Ovary (tissue), 3 donors: ENCODE results near the gene BTRC.

Experiments
- CTCF ChIP-seq, 3 donors: fragments of 450-650 bp in 2 of 3; fragments of 200-600 bp in 1 of 3; IDR thresholded peaks; one replicate each; pipeline versions ENCODE4 v1.5.1 to v1.8.0; 2016 to 2022; ENCODE audit warnings: antibody characterized with exemption in 3 of 3, mild to moderate bottlenecking in 1 of 3
- POLR2A ChIP-seq: fragments of 450-650 bp; IDR thresholded peaks from one replicate; pipeline ENCODE4 v1.6.1; 2017; ENCODE audit warnings: antibody characterized with exemption, mild to moderate bottlenecking, moderate library complexity
- donor health status: DM: no; HTN: no; CAD: no.

- TF ChIP-seq CTCF (IDR thresholded peaks at IDR 0.05) (no peak), POLR2A (no peak)
These were observed 207.3 kb downstream of the BTRC start for GRCh38 chr10:101561068-101561915.
